ENCODE data around the gene FAM13A. TPM values are rescaled to one million over a fixed set of nuclear protein-coding genes. Genes with fewer than 3 reads are reported as not detected.

The FAM13A gene
- total and polyA plus RNA-seq, 9 of the 15 experiments (the other 6 are each of a cell fraction or from before 2014, with no cell fraction given) = 11.3 to 23.3 (median 14.7) TPM

DNA sequence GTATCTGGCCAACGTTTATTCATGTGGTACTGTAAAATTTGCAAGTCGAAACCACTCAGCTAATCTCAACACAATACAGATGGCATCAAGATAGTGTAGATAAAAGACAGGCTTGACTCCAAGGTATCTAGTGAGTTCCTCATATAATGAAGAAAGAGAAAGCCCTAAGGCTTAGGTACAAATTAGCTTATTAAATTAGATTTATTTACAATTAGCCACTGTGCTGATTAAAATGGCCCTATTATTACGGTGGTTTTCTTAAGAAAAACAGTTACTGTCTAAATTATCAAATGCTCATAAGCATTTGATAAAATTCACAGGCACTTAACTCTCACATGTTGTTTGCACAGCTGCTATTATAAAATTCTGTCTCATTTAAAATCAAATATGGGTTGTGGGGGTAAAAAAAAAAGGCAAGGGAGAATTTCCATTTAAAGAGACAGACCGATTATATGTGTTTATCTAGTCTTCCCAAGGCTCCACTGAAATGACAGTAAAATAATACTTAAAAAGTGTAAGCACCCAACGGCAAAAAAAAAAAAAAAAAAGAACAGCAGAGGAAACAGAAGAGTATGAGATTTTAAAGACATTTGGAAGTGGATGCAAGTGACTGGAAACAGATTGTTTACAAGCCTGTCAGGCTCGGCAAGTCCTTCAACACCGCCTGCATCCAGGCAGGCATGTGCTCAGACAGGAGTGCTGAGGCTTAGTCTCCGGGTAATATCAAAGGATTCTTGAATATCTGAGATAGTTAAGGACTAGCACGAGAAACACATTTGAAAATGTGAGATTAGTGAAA is 55.1 kb downstream of the FAM13A start (continued):
- TF ChIP-seq, protein P1, sequence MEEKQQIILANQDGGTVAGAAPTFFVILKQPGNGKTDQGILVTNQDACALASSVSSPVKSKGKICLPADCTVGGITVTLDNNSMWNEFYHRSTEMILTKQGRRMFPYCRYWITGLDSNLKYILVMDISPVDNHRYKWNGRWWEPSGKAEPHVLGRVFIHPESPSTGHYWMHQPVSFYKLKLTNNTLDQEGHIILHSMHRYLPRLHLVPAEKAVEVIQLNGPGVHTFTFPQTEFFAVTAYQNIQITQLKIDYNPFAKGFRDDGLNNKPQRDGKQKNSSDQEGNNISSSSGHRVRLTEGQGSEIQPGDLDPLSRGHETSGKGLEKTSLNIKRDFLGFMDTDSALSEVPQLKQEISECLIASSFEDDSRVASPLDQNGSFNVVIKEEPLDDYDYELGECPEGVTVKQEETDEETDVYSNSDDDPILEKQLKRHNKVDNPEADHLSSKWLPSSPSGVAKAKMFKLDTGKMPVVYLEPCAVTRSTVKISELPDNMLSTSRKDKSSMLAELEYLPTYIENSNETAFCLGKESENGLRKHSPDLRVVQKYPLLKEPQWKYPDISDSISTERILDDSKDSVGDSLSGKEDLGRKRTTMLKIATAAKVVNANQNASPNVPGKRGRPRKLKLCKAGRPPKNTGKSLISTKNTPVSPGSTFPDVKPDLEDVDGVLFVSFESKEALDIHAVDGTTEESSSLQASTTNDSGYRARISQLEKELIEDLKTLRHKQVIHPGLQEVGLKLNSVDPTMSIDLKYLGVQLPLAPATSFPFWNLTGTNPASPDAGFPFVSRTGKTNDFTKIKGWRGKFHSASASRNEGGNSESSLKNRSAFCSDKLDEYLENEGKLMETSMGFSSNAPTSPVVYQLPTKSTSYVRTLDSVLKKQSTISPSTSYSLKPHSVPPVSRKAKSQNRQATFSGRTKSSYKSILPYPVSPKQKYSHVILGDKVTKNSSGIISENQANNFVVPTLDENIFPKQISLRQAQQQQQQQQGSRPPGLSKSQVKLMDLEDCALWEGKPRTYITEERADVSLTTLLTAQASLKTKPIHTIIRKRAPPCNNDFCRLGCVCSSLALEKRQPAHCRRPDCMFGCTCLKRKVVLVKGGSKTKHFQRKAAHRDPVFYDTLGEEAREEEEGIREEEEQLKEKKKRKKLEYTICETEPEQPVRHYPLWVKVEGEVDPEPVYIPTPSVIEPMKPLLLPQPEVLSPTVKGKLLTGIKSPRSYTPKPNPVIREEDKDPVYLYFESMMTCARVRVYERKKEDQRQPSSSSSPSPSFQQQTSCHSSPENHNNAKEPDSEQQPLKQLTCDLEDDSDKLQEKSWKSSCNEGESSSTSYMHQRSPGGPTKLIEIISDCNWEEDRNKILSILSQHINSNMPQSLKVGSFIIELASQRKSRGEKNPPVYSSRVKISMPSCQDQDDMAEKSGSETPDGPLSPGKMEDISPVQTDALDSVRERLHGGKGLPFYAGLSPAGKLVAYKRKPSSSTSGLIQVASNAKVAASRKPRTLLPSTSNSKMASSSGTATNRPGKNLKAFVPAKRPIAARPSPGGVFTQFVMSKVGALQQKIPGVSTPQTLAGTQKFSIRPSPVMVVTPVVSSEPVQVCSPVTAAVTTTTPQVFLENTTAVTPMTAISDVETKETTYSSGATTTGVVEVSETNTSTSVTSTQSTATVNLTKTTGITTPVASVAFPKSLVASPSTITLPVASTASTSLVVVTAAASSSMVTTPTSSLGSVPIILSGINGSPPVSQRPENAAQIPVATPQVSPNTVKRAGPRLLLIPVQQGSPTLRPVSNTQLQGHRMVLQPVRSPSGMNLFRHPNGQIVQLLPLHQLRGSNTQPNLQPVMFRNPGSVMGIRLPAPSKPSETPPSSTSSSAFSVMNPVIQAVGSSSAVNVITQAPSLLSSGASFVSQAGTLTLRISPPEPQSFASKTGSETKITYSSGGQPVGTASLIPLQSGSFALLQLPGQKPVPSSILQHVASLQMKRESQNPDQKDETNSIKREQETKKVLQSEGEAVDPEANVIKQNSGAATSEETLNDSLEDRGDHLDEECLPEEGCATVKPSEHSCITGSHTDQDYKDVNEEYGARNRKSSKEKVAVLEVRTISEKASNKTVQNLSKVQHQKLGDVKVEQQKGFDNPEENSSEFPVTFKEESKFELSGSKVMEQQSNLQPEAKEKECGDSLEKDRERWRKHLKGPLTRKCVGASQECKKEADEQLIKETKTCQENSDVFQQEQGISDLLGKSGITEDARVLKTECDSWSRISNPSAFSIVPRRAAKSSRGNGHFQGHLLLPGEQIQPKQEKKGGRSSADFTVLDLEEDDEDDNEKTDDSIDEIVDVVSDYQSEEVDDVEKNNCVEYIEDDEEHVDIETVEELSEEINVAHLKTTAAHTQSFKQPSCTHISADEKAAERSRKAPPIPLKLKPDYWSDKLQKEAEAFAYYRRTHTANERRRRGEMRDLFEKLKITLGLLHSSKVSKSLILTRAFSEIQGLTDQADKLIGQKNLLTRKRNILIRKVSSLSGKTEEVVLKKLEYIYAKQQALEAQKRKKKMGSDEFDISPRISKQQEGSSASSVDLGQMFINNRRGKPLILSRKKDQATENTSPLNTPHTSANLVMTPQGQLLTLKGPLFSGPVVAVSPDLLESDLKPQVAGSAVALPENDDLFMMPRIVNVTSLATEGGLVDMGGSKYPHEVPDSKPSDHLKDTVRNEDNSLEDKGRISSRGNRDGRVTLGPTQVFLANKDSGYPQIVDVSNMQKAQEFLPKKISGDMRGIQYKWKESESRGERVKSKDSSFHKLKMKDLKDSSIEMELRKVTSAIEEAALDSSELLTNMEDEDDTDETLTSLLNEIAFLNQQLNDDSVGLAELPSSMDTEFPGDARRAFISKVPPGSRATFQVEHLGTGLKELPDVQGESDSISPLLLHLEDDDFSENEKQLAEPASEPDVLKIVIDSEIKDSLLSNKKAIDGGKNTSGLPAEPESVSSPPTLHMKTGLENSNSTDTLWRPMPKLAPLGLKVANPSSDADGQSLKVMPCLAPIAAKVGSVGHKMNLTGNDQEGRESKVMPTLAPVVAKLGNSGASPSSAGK (IDR thresholded peaks at IDR 0.05) = peak; percentile 47
- 0 out of 2 replicates have a peak, but pooled peaks have one; percentile 26 for TF ChIP-seq SMAD4 (CRISPR knock-in tag; conservative IDR thresholded peaks at IDR 0.05)
- peak; percentile 51; the same call in 1 of the 2 replicates for TF ChIP-seq ZNF175 (CRISPR knock-in tag; IDR thresholded peaks at IDR 0.05; ENCODE audit: low read depth)
- TF ChIP-seq ZNF12 (CRISPR knock-in tag; IDR thresholded peaks at IDR 0.05) = no peak

Data from K562 (cell line).